Esophagus squamous epithelium (tissue), 5 donors: Measurements from ENCODE around the gene SVOPL. TPM values are rescaled to one million over a fixed set of nuclear protein-coding genes. Genes with fewer than 3 reads are reported as not detected.
A peak's percentile ranks its signal among the peaks of the same experiment; 100 is the strongest.

Source experiments
- DNase-seq: peaks from one replicate; lab custom pipeline; 2025; lab: John Stamatoyannopoulos, UW
- H3K27ac ChIP-seq, 4 donors: fragments of 200-600 bp; sonication (generic); one replicate each; pipeline ENCODE4 v1.5.1; 2016 to 2019; ENCODE audit warnings: mild to moderate bottlenecking in 1 of 4
- H3K27me3 ChIP-seq, 4 donors: fragments of 200-600 bp; sonication (generic); 1 replicate in 3 of 4; 2 replicates in 1 of 4; pipeline versions ENCODE4 v1.5.1 to v1.6.0; 2017 to 2021; ENCODE audit warnings: antibody characterized with exemption in 1 of 4
- H3K36me3 ChIP-seq, 3 donors: fragments of 200-600 bp; sonication (generic); one replicate each; pipeline ENCODE4 v1.5.1; 2016 to 2019
- H3K4me1 ChIP-seq, 3 donors: fragments of 200-600 bp; sonication (generic); one replicate each; pipeline ENCODE4 v1.5.1; 2017 to 2019
- H3K4me3 ChIP-seq, 4 donors: fragments of 200-600 bp; sonication (generic); 1 replicate in 3 of 4; 2 replicates in 1 of 4; pipeline ENCODE4 v1.5.1; 2016 to 2019; ENCODE audit warnings: mild to moderate bottlenecking in 2 of 4, moderate library complexity in 1 of 4
- H3K9me3 ChIP-seq, 3 donors: fragments of 200-600 bp; sonication (generic); one replicate each; pipeline ENCODE4 v1.5.1; 2016 to 2019
- POLR2A ChIP-seq, 4 donors: fragments of 450-650 bp; IDR thresholded peaks; one replicate each; pipeline ENCODE4 v1.6.1; 2017; ENCODE audit warnings: antibody characterized with exemption in 4 of 4, mild to moderate bottlenecking in 4 of 4, moderate library complexity in 3 of 4
- WGBS, 2 donors: methylation state at CpG; one replicate each; pipeline ENCODE4 v1.1.5; 2018; 5-methylcytosine and 5-hydroxymethylcytosine counted together
- intact Hi-C: fragments of 100-400 bp; cut with DNase I; formaldehyde crosslinking; loops from one replicate; pipeline ENCODE4 v1.15.0; 2022
- total RNA-seq, 4 donors: library from RNA; depleted of rRNA; stranded (reverse); fragments of >200 nt; gene quantifications; one replicate each; pipeline ENCODE4 v1.1.0, GENCODE V29; 2016
- TF ChIP-seq, protein P1 (sequence below), 6 experiments: fragments of 450-650 bp in 4 of 6; fragments of 200-600 bp in 2 of 6; sonication (generic) in 2 of 6; IDR thresholded peaks; one replicate each; pipeline ENCODE4 v1.5.1; 2016 to 2019; ENCODE audit warnings: antibody characterized with exemption in 6 of 6, mild to moderate bottlenecking in 4 of 6, moderate library complexity in 4 of 6
- donor health status: DM: yes; HTN: yes; CAD: no.

The SVOPL gene
- total RNA-seq, 4 donors from 2014 or later, result 0.18 TPM; not detected in 3

DNA sequence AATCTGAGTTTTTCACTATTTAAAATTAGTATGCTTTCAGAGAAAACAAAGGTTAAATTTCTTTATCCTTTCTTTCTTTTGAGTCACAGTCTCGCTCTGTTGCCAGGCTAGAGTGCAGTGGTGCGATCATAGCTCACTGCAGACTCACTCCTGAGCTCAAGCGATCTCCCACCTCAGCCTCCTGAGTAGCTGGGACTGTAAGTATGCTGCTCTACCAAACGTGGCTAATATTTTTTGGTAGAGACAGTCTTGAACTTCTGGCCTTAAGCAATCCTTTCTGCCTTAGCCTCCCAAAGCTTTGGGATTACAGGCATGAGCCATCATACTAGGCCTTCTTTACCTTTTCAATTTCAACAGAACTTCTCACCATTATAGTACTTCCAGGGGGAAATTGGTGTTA is 127.4 kb downstream of the SVOPL start:
- Histone ChIP-seq H3K9me3 (no peaks in the 10 kb centered on the region), H3K4me3 (no peak overlapping the region), H3K4me1 (no peaks in the 10 kb centered on the region), H3K27me3 (no peaks in the 10 kb centered on the region), H3K36me3 (peaks cover 0 to 90% (median 0%) of the 10 kb centered on the region in 3 donors), H3K27ac (no peak overlapping the region)
- no peak for DNase-seq
- TF ChIP-seq, protein P1, sequence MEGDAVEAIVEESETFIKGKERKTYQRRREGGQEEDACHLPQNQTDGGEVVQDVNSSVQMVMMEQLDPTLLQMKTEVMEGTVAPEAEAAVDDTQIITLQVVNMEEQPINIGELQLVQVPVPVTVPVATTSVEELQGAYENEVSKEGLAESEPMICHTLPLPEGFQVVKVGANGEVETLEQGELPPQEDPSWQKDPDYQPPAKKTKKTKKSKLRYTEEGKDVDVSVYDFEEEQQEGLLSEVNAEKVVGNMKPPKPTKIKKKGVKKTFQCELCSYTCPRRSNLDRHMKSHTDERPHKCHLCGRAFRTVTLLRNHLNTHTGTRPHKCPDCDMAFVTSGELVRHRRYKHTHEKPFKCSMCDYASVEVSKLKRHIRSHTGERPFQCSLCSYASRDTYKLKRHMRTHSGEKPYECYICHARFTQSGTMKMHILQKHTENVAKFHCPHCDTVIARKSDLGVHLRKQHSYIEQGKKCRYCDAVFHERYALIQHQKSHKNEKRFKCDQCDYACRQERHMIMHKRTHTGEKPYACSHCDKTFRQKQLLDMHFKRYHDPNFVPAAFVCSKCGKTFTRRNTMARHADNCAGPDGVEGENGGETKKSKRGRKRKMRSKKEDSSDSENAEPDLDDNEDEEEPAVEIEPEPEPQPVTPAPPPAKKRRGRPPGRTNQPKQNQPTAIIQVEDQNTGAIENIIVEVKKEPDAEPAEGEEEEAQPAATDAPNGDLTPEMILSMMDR (IDR thresholded peaks at IDR 0.05), result no peak
- TF ChIP-seq POLR2A (IDR thresholded peaks at IDR 0.05), result no peak
- 75 to 96% methylated on average over 4 of the region's 4 CpGs for WGBS, 2 donors
- intact Hi-C loops, result no loop called here

DNA sequence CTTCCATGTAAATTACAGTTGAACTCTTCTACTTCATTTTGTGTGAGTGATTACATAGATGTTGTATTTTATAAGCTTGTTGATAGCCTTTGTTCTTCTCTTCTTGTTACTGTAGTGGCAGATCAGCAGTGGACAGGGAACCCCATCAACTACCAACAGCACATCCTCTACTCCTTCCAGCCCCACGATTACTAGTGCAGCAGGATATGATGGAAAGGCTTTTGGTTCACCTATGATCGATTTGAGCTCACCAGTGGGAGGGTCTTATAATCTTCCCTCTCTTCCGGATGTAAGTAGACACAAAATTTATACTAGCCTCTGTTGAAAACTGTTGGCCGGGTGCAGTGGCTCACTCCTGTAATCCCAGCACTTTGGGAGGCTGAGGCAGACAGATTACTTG is 130.4 kb downstream of the SVOPL start:
- WGBS, 2 donors, result 89 to 92% methylated on average over 3 of the region's 4 CpGs
- TF ChIP-seq POLR2A (IDR thresholded peaks at IDR 0.05), result no peak
- TF ChIP-seq, protein P1 (IDR thresholded peaks at IDR 0.05), result no peak
- Histone ChIP-seq H3K9me3 (peaks cover 0 to 9% (median under 1%) of the 10 kb centered on the region in 3 donors), H3K27ac (no peak overlapping the region), H3K36me3 (peaks cover 0 to 90% (median 0%) of the 10 kb centered on the region in 3 donors), H3K4me1 (no peaks in the 10 kb centered on the region), H3K27me3 (no peaks in the 10 kb centered on the region), H3K4me3 (no peak overlapping the region)
- no peak for DNase-seq
- intact Hi-C loops, result no loop called here

DNA sequence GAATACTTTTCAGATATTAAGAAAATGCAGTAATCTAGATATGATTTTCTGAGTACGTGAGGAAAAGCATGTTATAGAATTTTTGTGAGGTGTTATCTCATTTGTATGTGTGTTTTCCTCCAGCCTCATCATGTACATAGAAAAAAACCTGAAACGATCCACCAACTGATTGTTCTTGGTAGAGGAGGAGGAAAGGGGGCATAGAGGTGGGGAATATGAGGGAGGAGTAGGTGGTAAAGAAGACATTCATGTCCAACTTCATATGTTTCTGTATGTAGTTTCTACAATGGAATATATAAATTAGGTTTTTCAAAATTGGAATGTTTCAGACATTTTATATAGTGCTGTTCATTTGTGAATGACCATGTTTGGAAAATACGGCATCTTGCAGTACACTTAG is 131.7 kb downstream of the SVOPL start:
- intact Hi-C loops, result no loop called here
- TF ChIP-seq, protein P1 (IDR thresholded peaks at IDR 0.05), result no peak
- no peak for TF ChIP-seq POLR2A (IDR thresholded peaks at IDR 0.05)
- Histone ChIP-seq H3K4me1 (peaks cover 0 to 11% (median 5%) of the 10 kb centered on the region in 3 donors), H3K4me3 (no peak overlapping the region), H3K36me3 (peaks cover 0 to 94% (median 0%) of the 10 kb centered on the region in 3 donors), H3K27ac (no peak overlapping the region), H3K27me3 (no peaks in the 10 kb centered on the region), H3K9me3 (peaks cover 0 to 22% (median 13%) of the 10 kb centered on the region in 3 donors)
- DNase-seq, result no peak
- WGBS, 2 donors, result 92 to 96% methylated on average over 3 of the region's 3 CpGs

DNA sequence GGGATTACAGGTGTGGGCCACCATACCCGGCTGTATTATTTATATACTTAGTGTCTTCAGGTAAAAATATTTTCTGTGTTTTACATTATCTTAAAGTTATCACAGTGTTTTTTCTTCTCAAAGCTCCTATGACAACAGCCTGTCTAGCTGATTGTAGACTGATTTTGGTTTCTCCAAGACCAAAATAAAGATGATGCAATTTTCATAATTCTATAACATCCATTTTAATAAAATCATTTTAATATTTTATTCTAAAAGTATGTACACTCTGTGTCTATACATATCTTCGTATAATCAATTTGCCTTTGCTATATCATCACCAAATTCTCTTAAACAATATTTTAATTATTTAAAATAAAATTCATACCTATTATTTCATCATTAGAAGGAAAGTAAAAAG is 132.5 kb downstream of the SVOPL start:
- WGBS, 2 donors, result 91 to 96% methylated on average over 2 of the region's 2 CpGs
- Histone ChIP-seq H3K36me3 (peaks cover 0 to 94% (median 0%) of the 10 kb centered on the region in 3 donors), H3K4me3 (no peak overlapping the region), H3K27me3 (no peaks in the 10 kb centered on the region), H3K4me1 (peaks cover 0 to 19% (median 11%) of the 10 kb centered on the region in 3 donors), H3K27ac (no peak overlapping the region), H3K9me3 (peaks cover 0 to 30% (median 18%) of the 10 kb centered on the region in 3 donors)
- TF ChIP-seq, protein P1 (IDR thresholded peaks at IDR 0.05), result no peak
- intact Hi-C loops, result no loop called here
- no peak for DNase-seq

DNA sequence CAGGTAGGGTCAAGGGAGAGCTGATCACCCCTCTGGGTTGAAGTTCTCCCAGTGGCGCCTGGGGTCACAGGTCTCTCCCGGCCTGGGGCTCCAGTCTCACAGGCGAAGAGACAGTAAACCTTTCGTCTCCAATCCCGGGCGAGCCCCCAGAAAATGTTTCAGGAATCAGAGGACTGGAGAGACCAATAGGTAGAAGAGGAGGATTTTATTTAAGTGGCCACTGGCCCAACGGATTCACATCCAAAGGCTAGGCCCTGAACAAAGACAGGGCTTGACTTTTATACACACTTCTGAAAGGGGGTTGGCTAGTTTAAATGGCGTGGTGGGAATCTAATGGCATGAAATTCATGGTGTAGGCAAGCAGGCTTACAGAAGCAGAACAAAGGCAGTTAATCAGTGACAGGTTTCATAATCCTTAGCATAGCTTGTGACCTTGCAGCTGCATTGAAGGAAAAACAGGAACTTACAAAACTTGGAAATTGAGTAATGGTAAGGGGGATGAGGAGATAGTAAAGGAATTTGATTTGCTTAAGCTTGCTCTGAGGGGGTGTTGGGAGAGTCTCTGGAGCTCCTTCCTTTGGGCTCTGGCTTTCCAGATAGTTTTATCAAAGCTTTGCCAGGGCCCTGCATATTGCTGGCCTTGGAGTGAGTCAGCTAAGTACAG is 135.6 kb downstream of the SVOPL start:
- Histone ChIP-seq H3K27me3 (no peaks in the 10 kb centered on the region), H3K4me3 (no peak overlapping the region), H3K9me3 (peaks cover 0 to 58% (median 18%) of the 10 kb centered on the region in 3 donors), H3K36me3 (peaks cover 0 to 100% (median 0%) of the 10 kb centered on the region in 3 donors), H3K27ac (peak overlapping the region in 3 of 4 donors; percentile 5 to 64 (median 49)), H3K4me1 (peaks cover 0 to 25% (median 14%) of the 10 kb centered on the region in 3 donors)
- intact Hi-C loops, result no loop called here
- WGBS, 2 donors, result 90 to 95% methylated on average over 4 to 5 of the region's 8 CpGs
- no peak for DNase-seq
- TF ChIP-seq POLR2A (IDR thresholded peaks at IDR 0.05), result no peak
- TF ChIP-seq, protein P1 (IDR thresholded peaks at IDR 0.05), result no peak
